Thyroid gland (tissue), 4 donors: ENCODE data around the gene LUM.

ENCODE experiments used
- POLR2A ChIP-seq, 2 donors: fragments of 450-650 bp; IDR thresholded peaks; one replicate each; pipeline ENCODE4 v1.6.1; 2017; ENCODE audit warnings: antibody characterized with exemption in 2 of 2, mild to moderate bottlenecking in 2 of 2, moderate library complexity in 1 of 2
- TF ChIP-seq, protein P1 (sequence below), 6 experiments: fragments of 200-600 bp in 3 of 6; fragments of 450-650 bp in 3 of 6; sonication (generic) in 3 of 6; IDR thresholded peaks; one replicate each; pipeline ENCODE4 v1.5.1; 2016 to 2019; ENCODE audit warnings: antibody characterized with exemption in 6 of 6, mild to moderate bottlenecking in 2 of 6, inconsistent platforms in 1 of 6, moderate library complexity in 1 of 6

GRCh38 chr12:91073426-91073825, 37.9 kb downstream of the LUM start:
- TF ChIP-seq, protein P1, sequence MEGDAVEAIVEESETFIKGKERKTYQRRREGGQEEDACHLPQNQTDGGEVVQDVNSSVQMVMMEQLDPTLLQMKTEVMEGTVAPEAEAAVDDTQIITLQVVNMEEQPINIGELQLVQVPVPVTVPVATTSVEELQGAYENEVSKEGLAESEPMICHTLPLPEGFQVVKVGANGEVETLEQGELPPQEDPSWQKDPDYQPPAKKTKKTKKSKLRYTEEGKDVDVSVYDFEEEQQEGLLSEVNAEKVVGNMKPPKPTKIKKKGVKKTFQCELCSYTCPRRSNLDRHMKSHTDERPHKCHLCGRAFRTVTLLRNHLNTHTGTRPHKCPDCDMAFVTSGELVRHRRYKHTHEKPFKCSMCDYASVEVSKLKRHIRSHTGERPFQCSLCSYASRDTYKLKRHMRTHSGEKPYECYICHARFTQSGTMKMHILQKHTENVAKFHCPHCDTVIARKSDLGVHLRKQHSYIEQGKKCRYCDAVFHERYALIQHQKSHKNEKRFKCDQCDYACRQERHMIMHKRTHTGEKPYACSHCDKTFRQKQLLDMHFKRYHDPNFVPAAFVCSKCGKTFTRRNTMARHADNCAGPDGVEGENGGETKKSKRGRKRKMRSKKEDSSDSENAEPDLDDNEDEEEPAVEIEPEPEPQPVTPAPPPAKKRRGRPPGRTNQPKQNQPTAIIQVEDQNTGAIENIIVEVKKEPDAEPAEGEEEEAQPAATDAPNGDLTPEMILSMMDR (IDR thresholded peaks at IDR 0.05) = no peak
- no peak for TF ChIP-seq POLR2A (IDR thresholded peaks at IDR 0.05)
